A172 (cell line): ENCODE measurements around the gene VAV3. TPM values are rescaled to one million over a fixed set of nuclear protein-coding genes. Genes with fewer than 3 reads are reported as not detected.

Experiments used
- DNase-seq: peaks from one replicate; pipeline ENCODE4 v3.0.0-alpha.2; 2015; ENCODE audit warnings: low spot score
- total RNA-seq: library from RNA; depleted of rRNA; stranded (reverse); fragments of >200 nt; shearing (Covaris generic); gene quantifications from 2 replicates; pipeline ENCODE4 v1.2.3, GENCODE V29; 2014

Gene VAV3
- total RNA-seq, 1 experiment from 2014 or later: 0.88 TPM

DNA sequence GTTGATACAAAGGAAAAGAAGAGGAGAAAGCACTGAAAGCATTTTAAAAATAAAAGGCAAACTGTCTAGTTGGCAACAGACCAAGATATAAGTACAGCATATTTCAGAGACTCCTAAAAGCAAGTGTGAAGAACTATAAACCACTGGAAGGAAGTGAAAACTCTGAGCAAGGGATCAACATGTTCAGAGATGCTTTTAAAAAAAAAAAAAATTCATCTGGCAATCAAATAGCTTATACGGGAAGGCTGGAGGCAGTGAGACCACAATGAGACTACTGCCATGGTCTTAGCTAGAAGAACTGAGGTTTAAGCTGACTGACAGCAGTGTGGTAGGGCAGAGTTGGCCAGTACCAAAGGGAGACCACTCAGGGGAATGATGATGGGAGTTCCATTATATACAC is 124.3 kb downstream of the VAV3 start:
- DNase-seq: no peak

DNA sequence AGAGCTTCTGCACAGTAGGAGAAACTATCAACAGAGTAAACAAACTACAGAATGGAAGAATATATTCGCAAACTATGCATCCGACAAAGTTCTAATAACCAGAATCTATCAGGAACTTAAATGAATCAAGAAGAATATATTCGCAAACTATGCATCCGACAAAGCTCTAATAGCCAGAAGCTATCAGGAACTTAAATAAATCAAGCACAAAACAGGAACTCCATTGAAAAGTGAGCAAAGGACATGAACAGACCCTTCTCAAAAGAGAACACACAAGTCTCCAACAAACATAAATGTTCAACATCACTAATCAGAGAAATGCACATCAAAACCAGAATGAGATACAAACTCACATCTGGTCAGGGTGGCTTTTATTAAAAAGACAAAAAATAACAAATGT is 126.9 kb downstream of the VAV3 start:
- no peak for DNase-seq

DNA sequence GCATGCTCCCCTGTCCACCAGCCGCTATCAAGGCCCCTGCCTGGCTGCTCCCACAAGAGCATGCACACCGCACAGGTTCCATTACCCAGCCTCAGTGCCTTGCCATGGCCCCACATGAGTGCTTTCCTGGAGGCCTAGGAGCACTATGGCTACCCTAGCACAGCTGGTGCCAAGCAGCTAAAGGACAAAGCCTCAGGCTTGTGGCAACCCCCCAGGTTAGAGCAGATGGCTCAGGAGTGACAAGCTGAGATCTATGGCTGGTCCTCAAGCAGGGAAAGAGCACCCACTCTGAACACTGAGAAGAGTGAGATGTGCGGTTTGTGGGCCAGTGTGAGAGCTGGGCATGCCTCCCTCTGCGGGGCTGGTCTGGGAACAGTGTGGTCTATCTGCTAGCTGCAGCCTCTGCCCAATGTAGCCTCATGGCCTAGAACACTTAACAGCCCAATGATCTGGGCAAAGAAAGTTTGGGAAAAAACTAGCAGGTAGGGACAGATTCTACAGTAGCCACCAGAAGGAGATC is 129.8 kb downstream of the VAV3 start:
- DNase-seq: no peak

DNA sequence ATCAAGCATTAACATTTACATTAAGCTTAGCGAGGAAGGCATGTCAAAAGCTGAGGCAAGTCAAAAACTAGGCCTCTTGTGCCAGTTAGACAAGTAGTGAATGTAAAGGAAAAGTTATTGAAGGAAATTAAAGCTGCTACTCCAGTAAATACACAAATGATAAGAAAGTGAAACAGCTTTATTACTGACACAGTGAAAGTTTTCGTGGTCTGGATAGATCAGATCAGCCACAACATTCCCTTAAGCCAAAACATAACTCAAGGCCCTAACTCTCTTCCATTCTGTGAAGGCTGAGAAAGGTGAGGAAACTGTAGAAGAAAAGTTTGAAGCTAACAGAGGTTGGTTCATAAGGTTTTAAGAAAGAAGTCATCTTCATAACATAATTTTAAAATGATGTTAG is 131.9 kb downstream of the VAV3 start:
- no peak for DNase-seq

DNA sequence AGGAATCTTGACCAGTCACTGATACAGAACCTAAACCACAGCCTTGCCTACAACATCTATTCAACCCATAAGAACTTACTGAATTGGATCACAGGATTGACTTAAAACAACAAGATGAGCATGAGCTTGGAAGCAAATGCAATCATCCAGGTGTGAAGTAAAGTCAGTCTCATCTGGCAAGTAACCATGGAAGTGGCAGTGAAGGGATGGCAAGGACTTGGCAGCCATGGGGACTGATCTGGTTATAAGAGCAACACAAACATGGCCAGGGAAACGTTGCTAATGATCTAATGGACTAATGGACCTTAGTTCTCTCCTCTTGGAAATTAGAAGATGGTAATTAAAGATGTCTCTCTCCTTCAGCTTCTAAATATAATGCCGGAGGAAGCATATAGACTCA is 133.1 kb downstream of the VAV3 start:
- DNase-seq: no peak

DNA sequence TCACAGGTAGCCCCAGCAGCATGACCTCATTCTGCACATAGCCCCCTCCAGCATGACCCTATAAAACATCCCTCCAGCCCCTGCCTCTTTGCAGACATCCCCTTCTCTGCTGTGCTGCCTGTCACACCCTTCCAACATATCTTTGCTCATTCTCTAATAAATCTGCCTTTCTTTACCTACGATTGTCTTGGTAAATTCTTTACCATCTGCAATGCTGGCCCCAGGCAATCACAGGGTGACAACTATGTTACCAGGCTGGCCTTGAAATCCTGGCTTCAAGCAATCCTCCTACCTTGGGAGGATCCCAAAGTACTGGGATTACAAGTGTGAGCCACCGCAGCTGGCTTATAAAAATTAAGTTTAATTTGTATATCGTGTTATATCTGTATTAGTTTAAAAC is 134.5 kb downstream of the VAV3 start:
- DNase-seq: no peak

DNA sequence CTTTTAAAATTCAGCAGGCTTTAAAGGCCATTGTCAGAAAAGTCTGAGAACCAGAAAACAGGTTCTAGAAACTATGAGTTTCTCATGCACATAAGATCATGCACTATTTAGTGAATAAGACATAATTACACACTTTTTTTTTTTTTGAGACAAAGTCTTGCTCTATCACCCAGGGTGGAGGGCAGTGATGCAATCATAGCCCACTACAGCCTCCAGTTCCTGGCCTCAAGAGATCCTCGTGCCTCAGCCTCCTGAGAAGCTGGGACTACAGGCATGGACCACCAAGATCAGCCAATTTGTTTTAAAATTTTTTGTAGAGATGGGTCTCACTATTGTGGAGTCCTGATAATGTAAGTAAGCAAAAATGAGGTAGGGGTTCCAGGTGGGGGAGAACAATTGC is 134.9 kb downstream of the VAV3 start:
- DNase-seq: no peak

DNA sequence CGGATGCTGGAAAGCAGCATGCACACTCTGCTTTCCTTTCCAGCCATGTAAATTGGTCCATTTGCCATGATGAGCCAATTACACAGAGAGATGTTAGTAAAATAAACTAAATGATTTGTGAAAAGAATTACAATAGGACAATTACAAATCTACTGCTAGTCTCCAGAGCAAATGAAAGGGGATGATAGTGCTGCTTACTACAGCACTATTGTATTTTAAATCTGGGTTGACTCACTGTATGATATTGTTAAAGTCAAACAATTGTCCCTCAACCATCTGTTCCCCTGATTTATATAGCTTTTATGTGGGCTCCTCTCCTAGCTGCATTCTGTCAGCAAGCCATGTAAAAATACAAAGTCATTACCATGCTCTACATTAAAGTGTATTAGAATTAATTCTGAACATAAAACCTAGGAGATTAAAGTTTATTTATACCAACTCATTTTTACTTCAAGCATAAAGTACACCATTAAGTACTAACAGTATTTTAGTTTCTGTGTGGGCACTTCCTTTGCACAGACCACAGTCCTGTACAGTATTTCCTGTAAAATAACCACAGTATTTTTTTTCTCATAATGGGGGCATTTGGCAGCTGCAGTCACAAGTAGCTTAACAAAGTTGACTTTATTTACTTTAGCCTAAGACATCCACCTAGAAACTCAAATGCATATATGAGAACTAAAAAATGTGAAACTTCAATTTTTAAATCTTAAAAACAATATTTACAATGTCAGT is 135.8 kb downstream of the VAV3 start:
- DNase-seq: peak; percentile 16

DNA sequence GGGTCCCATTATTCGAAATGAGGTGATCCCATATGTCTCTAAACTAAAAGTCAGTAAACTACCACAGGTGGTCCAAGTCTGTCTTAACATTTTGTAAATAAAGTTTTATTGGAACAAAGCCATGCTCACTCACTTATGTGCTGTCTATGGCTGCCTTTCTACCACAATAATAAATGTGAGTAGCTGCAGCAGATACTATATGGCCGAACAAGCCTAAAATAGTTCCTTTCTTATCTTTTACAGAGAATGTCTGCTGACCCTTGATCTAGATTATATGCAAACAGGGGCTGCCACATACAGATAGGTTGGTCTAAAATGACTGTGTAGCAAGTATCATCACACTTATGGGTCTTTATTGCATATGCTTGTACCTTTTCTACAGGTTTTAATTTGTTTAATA is 140.0 kb downstream of the VAV3 start:
- DNase-seq: no peak

DNA sequence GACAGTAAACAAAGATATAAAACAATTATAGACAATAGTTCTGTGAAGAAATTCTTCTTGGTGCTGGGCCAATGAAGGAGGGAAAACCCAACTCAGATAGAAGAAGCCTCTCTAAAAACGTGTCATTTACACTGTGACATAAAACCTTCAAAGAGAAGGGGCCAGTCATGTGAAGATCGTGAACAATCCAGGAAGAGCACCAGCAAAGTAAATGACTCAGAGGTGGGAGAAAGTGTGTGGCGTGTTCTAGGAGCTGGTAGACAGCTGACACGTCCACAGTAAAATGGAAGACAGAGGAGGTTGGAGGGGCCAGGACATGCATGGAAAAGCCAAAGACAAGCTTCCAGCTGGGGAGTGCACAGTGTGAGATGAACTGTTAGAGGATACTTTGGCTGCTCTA is 143.6 kb downstream of the VAV3 start:
- DNase-seq: peak; percentile 18

DNA sequence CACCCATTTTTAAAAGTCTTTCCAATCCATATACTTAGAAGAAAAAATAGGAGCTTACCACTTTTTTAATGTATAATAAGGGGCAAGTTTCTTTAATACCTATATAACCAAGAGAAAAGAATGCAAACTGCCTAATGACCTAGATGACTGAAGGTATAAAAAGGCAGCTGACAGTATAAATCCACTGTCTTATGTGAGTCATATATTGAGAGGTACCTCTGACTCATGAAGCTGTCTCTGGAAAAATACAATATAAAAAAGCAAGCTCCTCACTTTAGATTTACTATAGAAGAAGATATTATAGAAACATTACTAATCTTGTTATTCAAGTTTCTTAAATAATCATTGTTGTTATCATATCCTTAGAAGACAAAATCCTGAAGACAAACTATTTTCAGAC is 144.2 kb downstream of the VAV3 start:
- DNase-seq: peak; percentile 45

DNA sequence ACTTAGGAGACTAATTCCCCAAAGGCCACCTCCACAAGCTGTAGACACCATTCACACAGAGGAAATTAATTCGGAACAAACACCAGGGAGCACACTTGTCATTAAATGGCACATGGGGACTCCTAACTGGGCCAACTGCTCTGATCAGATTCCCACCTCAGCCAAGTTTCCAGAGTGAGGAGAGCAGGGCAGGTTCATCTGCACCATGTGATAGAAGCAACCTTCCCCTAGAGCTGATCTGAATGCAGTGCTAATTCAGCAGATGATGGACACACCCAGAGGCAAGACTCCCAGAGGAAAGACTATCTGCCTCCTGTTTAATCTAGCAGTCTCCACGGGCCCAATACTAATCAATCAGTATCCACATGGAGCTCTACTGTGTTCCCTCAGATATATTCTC is 147.0 kb downstream of the VAV3 start:
- no peak for DNase-seq

DNA sequence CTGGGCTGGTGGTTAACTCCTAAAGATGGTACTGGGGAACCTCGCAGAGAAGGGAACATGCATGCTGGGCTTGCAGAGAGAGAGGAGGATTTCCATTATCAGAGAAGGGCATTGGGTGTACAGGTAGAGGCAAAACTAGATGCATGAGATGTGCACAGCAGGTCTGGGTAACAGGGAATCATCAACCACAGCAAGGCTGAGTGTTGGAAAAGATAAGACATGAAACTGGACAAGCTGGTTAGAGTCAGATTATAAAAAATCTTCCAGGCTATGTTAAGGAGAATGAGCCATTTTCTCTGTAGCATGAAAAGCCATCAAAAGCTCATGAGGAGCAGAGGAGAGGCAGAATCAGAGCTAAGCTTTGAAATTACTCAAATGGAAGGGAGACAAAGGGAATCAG is 147.8 kb downstream of the VAV3 start:
- DNase-seq: no peak

DNA sequence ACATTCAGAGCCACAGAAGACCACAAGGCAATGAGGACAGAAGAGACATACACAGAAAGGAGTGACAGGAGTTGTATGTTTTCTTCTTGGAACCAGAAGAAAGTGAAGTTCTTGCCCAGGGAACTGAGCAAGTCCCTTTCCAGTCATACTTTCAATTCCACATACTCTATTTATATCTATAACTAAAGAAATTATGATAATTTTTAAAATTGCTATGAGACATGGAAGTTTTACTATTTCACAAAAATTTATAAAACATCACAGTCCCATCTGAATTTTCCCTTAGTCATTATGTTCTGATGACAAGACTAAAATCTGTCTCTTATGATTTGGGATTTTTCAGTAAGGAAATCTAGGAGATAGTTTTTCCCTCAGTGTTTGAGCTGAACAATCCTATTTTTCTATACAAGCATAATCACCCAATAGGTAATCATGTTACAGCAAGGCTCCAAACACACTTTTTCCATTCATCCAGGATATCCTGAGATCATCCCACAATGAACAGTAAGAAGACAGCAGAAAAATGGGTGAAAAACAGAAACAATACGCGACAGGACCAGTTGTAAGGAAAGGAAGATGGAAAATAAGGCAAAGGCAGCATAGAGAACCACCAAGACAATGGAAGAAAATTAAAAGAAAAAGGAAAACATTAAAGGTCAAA is 154.6 kb downstream of the VAV3 start:
- DNase-seq: no peak

DNA sequence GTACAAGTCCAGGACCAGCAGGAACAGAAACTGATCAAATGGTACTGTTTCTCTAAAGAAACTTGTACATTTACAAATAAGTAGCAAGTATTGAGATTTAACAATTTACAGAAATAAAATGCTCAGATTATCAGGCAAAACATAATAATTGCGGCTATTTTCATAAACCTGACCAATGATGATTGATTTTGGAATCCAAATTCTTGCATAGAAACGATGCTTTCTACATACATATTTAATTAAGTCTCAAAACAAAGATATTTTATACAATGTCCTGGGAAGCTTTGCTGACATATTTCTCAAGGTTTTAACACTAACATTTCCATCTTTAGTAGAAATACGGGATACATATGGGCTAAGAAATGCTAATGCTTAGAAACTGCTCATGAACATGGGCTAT is 157.1 kb downstream of the VAV3 start:
- no peak for DNase-seq

DNA sequence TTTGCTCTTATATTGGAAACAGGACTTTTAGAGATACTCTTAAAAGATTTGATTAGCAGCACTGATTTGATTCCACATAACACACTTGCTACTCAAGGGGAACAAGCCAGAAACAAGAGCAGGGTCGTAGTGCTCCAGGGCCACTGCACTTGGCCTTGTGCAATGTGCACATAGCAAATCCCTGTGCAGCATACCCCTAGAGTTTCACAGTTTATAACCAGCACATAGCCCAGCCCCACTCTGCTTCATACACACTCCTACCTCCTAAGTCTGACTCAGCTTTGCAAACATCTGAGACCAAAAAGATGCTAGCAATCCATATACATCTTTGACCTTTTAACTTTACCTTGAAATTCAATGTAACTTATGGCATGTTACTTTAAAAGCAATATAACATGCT is 157.6 kb downstream of the VAV3 start:
- no peak for DNase-seq

DNA sequence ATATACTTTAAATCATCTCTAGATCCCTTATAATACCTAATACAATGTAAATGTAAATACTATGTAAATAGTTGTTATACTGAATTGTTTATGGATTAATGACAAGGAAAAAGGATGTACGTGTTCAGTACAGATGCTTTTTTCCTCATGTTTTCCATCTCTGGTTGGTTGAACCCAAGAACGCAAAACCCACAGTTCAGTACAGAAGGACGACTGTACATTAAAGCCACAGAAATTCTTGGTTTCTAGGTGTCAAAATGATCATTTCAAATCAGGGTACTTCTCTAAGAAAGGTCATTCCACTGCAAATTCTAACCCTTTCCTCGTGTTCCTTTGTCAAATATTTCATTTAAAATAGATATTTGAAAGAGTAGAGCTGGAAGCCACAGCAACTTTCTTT is 158.1 kb downstream of the VAV3 start:
- no peak for DNase-seq

DNA sequence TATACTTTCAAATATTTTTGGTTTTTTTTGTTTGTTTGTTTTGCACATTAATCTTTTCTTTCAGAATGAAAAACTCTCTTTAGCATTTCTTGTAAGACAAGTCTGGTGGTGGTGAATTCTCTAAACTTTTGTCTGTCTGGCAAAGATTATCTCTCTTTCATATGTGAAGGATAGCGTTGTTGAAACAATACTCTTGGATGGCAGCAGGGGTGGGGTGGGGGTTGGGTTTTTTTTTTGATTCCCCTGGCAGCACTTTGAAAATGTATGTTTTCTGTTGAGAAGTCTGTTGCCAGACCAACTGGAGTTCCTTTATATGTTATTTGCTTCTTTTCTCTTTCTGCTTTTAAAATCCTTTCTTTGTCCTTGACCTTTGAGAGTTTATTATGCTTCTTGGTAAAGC is 160.2 kb downstream of the VAV3 start:
- no peak for DNase-seq

DNA sequence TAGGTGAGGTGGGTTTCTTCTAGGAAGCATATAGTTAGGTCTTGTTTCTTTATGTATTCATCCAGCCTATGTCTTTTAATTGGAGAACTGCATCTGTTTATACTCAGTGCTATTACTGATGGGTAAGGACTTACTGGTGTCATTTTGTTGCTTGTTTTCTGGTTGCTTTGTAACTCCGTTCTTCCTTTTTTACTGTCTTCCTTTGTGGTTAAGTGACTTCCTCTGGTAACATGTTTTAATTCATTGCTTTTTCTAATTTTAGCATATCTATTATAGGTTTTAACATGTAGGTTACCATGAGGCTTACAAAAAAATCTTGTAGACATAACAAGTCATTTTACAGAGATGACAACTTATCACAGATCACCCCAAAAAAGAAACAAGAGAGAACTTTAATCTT is 160.8 kb downstream of the VAV3 start:
- DNase-seq: no peak

DNA sequence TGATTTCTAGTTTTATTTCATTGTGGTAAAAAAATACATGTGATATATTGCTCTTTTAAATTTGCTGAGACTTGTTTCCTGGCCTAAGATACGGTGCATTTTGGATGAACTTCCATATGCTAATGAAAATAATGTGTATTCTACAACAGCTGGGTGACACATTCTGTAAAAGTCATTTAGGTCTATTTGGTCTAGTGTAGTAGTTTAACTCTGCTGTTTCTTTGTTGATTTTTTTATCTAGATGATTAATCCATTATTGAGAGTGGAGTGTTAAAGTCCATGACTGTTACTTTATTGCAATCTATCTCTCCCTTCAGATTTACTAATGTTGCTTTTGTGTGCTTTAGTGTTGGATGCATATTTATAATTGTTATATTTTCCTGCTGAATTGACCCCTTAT is 161.4 kb downstream of the VAV3 start:
- no peak for DNase-seq

DNA sequence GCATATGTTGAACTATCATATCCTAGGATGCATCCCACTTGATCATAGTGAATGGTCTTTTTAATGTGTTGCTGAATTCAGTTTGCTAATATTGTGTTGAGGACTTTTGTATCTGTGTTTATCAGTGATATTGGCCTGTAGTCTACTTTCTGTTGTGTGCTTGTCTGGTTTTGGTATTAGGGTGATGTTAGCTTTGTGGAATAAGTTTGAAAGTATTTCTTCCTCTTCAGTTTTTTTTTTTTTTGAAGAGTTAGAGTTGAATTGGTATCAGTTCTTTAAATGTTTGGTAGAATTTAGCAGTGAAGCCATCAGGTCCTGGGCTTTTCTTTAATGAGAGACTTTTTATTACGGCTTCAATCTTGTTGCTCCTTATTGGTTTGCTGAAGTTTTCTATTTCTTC is 162.3 kb downstream of the VAV3 start:
- DNase-seq: no peak

DNA sequence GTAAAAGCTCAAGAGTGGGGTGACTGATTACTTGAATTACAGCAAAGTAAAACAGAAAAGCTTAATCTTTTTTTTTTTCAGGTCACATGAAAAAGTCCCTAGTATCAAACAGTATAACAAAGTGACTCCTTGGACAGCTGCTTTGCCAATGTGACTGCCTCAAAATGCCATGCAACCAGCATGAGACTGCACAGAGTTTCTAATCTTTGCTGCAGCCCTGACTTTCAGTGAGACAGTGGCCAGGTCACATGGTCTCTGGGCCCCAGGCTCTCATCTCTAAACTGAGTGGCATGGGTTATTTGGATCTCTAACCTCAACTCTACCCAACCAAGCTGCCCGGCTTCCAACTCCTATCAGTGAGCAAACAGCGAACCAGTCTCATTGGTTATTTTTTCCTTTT is 169.0 kb downstream of the VAV3 start:
- DNase-seq: no peak

DNA sequence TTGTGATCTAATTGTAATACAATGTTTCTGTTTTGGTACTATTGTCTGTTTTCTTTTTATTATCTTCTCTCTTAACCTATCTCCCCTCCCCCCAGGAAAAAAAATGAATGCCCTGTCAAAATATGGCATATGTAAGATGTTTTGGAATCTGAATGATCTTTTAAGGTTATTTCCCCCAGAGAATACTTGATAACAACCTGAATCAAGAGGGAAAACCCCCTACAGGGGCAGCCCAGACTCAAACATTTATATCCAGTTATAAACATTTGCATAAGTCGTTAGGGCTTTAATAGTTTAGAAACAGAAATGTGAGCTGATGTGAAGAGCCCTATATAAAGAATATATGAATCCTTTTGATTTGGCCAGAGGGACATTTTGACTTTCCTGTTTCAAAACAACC is 169.5 kb downstream of the VAV3 start:
- no peak for DNase-seq

DNA sequence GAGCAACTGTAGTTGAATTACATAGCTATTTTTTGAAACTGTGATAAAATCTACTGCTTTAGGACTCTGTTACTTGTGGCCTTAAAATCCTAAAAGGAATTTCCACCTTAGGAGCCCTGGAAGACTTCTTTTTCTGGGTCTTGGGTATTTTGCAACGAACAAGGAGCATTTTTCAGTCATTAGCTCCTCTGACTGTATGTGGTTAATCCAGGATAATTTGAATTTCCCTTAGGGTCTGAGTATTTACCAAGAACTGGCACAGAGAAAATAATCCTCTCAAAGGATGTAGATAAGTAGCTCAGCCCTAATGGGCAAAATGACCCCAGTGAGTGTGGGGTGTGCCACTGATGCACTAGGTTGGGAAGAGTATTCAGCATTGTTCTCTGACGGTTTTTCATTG is 170.4 kb downstream of the VAV3 start:
- DNase-seq: no peak
